ENCODE results near the gene GNAO1.

The GNAO1 gene

GRCh38 chr16:56351481-56351880, 160.2 kb downstream of the GNAO1 start:
- no peak for DNase-seq

GRCh38 chr16:56352351-56353053, 161.2 kb downstream of the GNAO1 start:
- no peak for DNase-seq

- DNase-seq: no peak
Measured at GRCh38 chr16:56353054-56353921, 162.0 kb downstream of the GNAO1 start.

- no peak for DNase-seq
Measured at GRCh38 chr16:56354016-56354415, 162.7 kb downstream of the GNAO1 start.

GRCh38 chr16:56354746-56355145, 163.5 kb downstream of the GNAO1 start:
- DNase-seq: no peak

- DNase-seq: no peak
Measured at GRCh38 chr16:56355221-56355620, 163.9 kb downstream of the GNAO1 start.

- DNase-seq: no peak
Measured at GRCh38 chr16:56355786-56356275, 164.5 kb downstream of the GNAO1 start.

- no peak for DNase-seq
Measured at GRCh38 chr16:56356276-56357240, 165.3 kb downstream of the GNAO1 start.

GRCh38 chr16:56357241-56357764, 166.0 kb downstream of the GNAO1 start:
- DNase-seq: no peak

- no peak for DNase-seq
Measured at GRCh38 chr16:56357765-56358322, 166.6 kb downstream of the GNAO1 start.

GRCh38 chr16:56360117-56361008, 169.1 kb downstream of the GNAO1 start:
- no peak for DNase-seq

GRCh38 chr16:56362057-56362655, 170.9 kb downstream of the GNAO1 start:
- no peak for DNase-seq

GRCh38 chr16:56362706-56363105, 171.4 kb downstream of the GNAO1 start:
- DNase-seq: no peak

- no peak for DNase-seq
Measured at GRCh38 chr16:56363181-56363716, 172.0 kb downstream of the GNAO1 start.

- no peak for DNase-seq
Measured at GRCh38 chr16:56363781-56364565, 172.7 kb downstream of the GNAO1 start.

GRCh38 chr16:56364865-56365264, 173.6 kb downstream of the GNAO1 start:
- no peak for DNase-seq

GRCh38 chr16:56365552-56365951, 174.3 kb downstream of the GNAO1 start:
- DNase-seq: no peak

- no peak for DNase-seq
Measured at GRCh38 chr16:56366945-56367344, 175.7 kb downstream of the GNAO1 start.

- DNase-seq: no peak
Measured at GRCh38 chr16:56367764-56368163, 176.5 kb downstream of the GNAO1 start.

- no peak for DNase-seq
Measured at GRCh38 chr16:56368545-56368944, 177.3 kb downstream of the GNAO1 start.
